Measurements from ENCODE around the gene ATXN7L1.

Gene ATXN7L1

GRCh38 chr7:105800442-105800841 is 76.0 kb downstream of the ATXN7L1 start:
- no peak for TF ChIP-seq EGR1 (IDR thresholded peaks at IDR 0.05)
- TF ChIP-seq CREB1 (IDR thresholded peaks at IDR 0.05; ENCODE audit: low read depth), result no peak
- no peak for TF ChIP-seq TCF12 (IDR thresholded peaks at IDR 0.05; ENCODE audit: low read depth)
- no peak for TF ChIP-seq EP300 (IDR thresholded peaks at IDR 0.05; ENCODE audit: borderline replicate concordance)
- TF ChIP-seq FOXM1 (IDR thresholded peaks at IDR 0.05; ENCODE audit: borderline replicate concordance, low read depth), result no peak
- no peak for TF ChIP-seq CEBPB (IDR thresholded peaks at IDR 0.05)
- TF ChIP-seq TAF1 (IDR thresholded peaks at IDR 0.05; ENCODE audit: low read depth), result no peak
- TF ChIP-seq, protein P1, sequence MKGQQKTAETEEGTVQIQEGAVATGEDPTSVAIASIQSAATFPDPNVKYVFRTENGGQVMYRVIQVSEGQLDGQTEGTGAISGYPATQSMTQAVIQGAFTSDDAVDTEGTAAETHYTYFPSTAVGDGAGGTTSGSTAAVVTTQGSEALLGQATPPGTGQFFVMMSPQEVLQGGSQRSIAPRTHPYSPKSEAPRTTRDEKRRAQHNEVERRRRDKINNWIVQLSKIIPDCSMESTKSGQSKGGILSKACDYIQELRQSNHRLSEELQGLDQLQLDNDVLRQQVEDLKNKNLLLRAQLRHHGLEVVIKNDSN (IDR thresholded peaks at IDR 0.05), result no peak
- no peak for TF ChIP-seq ZBTB7A (IDR thresholded peaks at IDR 0.05; ENCODE audit: low read depth)
- no peak for TF ChIP-seq NFIC (IDR thresholded peaks at IDR 0.05)

DNA sequence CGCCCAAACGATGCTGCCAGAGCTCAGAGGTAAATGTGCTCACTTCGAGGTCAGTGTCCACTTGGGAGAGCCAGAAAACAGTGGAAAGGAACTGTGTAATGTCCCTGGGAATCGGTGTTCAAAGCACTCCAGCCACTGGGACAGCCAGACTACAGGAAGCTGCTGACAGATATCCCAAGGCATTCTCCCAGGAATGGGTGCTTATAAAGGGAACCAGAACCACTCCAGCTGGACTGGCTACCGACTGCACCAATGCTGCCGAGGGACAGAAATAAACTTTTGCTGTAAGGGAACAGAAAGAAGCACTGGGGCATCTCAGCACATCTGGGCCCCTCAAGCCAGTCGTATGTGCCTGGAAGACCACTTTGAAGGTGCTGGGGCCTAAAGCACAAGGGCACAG is 76.7 kb downstream of the ATXN7L1 start:
- TF ChIP-seq TAF1 (IDR thresholded peaks at IDR 0.05; ENCODE audit: low read depth) (no peak), FOXM1 (IDR thresholded peaks at IDR 0.05; ENCODE audit: borderline replicate concordance, low read depth) (no peak), NFIC (IDR thresholded peaks at IDR 0.05) (no peak), EGR1 (IDR thresholded peaks at IDR 0.05) (no peak), CREB1 (IDR thresholded peaks at IDR 0.05; ENCODE audit: low read depth) (no peak), TEAD4 (IDR thresholded peaks at IDR 0.05) (no peak), RAD21 (IDR thresholded peaks at IDR 0.05; ENCODE audit: low read depth) (no peak)
- TF ChIP-seq, protein P2, sequence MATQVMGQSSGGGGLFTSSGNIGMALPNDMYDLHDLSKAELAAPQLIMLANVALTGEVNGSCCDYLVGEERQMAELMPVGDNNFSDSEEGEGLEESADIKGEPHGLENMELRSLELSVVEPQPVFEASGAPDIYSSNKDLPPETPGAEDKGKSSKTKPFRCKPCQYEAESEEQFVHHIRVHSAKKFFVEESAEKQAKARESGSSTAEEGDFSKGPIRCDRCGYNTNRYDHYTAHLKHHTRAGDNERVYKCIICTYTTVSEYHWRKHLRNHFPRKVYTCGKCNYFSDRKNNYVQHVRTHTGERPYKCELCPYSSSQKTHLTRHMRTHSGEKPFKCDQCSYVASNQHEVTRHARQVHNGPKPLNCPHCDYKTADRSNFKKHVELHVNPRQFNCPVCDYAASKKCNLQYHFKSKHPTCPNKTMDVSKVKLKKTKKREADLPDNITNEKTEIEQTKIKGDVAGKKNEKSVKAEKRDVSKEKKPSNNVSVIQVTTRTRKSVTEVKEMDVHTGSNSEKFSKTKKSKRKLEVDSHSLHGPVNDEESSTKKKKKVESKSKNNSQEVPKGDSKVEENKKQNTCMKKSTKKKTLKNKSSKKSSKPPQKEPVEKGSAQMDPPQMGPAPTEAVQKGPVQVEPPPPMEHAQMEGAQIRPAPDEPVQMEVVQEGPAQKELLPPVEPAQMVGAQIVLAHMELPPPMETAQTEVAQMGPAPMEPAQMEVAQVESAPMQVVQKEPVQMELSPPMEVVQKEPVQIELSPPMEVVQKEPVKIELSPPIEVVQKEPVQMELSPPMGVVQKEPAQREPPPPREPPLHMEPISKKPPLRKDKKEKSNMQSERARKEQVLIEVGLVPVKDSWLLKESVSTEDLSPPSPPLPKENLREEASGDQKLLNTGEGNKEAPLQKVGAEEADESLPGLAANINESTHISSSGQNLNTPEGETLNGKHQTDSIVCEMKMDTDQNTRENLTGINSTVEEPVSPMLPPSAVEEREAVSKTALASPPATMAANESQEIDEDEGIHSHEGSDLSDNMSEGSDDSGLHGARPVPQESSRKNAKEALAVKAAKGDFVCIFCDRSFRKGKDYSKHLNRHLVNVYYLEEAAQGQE (IDR thresholded peaks at IDR 0.05; ENCODE audit: low read depth), result no peak
- TF ChIP-seq, protein P1 (IDR thresholded peaks at IDR 0.05), result no peak
- TF ChIP-seq, protein P3, sequence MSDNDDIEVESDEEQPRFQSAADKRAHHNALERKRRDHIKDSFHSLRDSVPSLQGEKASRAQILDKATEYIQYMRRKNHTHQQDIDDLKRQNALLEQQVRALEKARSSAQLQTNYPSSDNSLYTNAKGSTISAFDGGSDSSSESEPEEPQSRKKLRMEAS (IDR thresholded peaks at IDR 0.05), result no peak

- TF ChIP-seq TAF1 (IDR thresholded peaks at IDR 0.05; ENCODE audit: low read depth) (no peak), CEBPB (IDR thresholded peaks at IDR 0.05) (no peak), NFIC (IDR thresholded peaks at IDR 0.05) (no peak), ZBTB7A (IDR thresholded peaks at IDR 0.05; ENCODE audit: low read depth) (no peak)
- TF ChIP-seq, protein P1 (IDR thresholded peaks at IDR 0.05), result no peak
- TF ChIP-seq, protein P2 (IDR thresholded peaks at IDR 0.05; ENCODE audit: low read depth), result no peak
These were observed 77.4 kb downstream of the ATXN7L1 start for GRCh38 chr7:105799006-105799405.

DNA sequence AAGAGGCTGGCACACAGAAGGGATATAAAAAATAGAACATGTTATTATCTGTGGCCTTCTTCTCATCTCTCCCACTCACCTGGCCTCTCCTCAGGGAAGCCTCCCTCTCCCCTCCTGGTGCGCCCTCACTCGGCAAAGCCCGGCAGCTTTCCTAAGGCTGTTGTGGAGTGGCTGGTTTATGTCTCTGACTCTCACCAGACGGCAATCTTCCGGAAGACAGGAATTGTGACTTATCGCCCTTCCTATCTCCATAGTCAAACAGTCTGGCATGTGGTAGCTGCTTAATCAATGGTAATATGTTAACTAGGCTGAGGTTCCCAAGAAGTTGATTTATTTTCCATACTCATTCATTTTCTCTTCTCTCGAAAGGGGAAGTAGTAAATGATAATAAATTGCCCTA is 78.7 kb downstream of the ATXN7L1 start:
- TF ChIP-seq CREB1 (IDR thresholded peaks at IDR 0.05; ENCODE audit: low read depth) (no peak), ZBTB7A (IDR thresholded peaks at IDR 0.05; ENCODE audit: low read depth) (no peak), TCF12 (IDR thresholded peaks at IDR 0.05; ENCODE audit: low read depth) (no peak), TEAD4 (IDR thresholded peaks at IDR 0.05) (no peak), EGR1 (IDR thresholded peaks at IDR 0.05) (no peak), EP300 (IDR thresholded peaks at IDR 0.05; ENCODE audit: borderline replicate concordance) (no peak), YY1 (IDR thresholded peaks at IDR 0.05; ENCODE audit: low read depth) (no peak), FOXM1 (IDR thresholded peaks at IDR 0.05; ENCODE audit: borderline replicate concordance, low read depth) (no peak), TAF1 (IDR thresholded peaks at IDR 0.05; ENCODE audit: low read depth) (no peak)
- TF ChIP-seq, protein P2 (IDR thresholded peaks at IDR 0.05; ENCODE audit: low read depth), result no peak
- TF ChIP-seq, protein P1 (IDR thresholded peaks at IDR 0.05), result no peak

Data from Ishikawa (cell line).